Hematopoietic multipotent progenitor cell treated with erythropoietin and hydrocortisone succinate and interleukin-3 and kit ligand, for 17 days (in vitro differentiated cells): ENCODE results near the gene C1orf174.

ENCODE experiments used
- DNase-seq: peaks from one replicate; pipeline ENCODE4 v3.0.0-alpha.2; 2015; ENCODE audit warnings: low spot score

Gene C1orf174

GRCh38 chr1:3909615-3910014 lies 9.5 kb upstream of the C1orf174 start:
- no peak for DNase-seq

GRCh38 chr1:3908886-3909517 lies 8.9 kb upstream of the C1orf174 start:
- no peak for DNase-seq

GRCh38 chr1:3907621-3908165 lies 7.6 kb upstream of the C1orf174 start:
- DNase-seq = no peak

- DNase-seq = peak; percentile 19
Measured at GRCh38 chr1:3907031-3907534, 7.0 kb upstream of the C1orf174 start.

GRCh38 chr1:3906672-3907020 lies 6.6 kb upstream of the C1orf174 start:
- DNase-seq = no peak

GRCh38 chr1:3905953-3906671 lies 6.0 kb upstream of the C1orf174 start:
- DNase-seq = no peak

- no peak for DNase-seq
Measured at GRCh38 chr1:3905266-3905952, 5.3 kb upstream of the C1orf174 start.

GRCh38 chr1:3904843-3905185 lies 4.7 kb upstream of the C1orf174 start:
- no peak for DNase-seq

- no peak for DNase-seq
Measured at GRCh38 chr1:3904006-3904842, 4.2 kb upstream of the C1orf174 start.

- DNase-seq = no peak
Measured at GRCh38 chr1:3903141-3904005, 3.3 kb upstream of the C1orf174 start.

GRCh38 chr1:3902571-3903091 lies 2.6 kb upstream of the C1orf174 start:
- no peak for DNase-seq

GRCh38 chr1:3902111-3902511 lies 2.0 kb upstream of the C1orf174 start:
- no peak for DNase-seq

- peak; percentile 98 for DNase-seq
Measured at GRCh38 chr1:3900969-3901529, 977 bp upstream of the C1orf174 start.

- DNase-seq = peak; percentile 69
Measured at GRCh38 chr1:3899754-3900149, 320 bp downstream of the C1orf174 start.

GRCh38 chr1:3898994-3899753 lies 898 bp downstream of the C1orf174 start:
- no peak for DNase-seq

GRCh38 chr1:3898475-3898735 lies 1.7 kb downstream of the C1orf174 start:
- no peak for DNase-seq

GRCh38 chr1:3896396-3897000 lies 3.6 kb downstream of the C1orf174 start:
- no peak for DNase-seq

- no peak for DNase-seq
Measured at GRCh38 chr1:3895951-3896325, 4.1 kb downstream of the C1orf174 start.

- DNase-seq = no peak
Measured at GRCh38 chr1:3895279-3895950, 4.7 kb downstream of the C1orf174 start.
